Measurements from ENCODE around the gene TAC3.

DNA sequence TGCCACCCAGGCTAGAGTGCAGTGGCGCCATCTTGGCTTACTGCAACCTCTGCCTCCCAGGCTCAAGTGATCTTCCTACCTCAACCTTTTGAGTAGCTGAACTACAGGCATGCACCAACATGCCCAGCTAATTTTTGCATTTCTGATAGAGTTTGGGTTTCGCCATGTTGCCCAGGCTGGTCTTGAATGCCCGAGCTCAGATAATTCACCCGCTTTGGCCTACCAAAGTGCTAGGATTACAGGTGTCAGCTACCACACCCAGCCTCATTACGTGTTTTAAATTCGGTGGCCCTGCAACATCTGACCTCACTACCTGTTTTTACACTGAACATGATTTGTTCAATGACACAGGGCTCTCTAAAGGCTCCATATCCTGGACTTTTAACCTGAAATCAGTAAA is 36.1 kb downstream of the TAC3 start:
- no peak for TF ChIP-seq CTCF (IDR thresholded peaks at IDR 0.05; ENCODE audit: low read depth, low read length)
- no peak for TF ChIP-seq MAX (IDR thresholded peaks at IDR 0.05; ENCODE audit: low read depth, low read length)
- TF ChIP-seq POLR2A (IDR thresholded peaks at IDR 0.05; ENCODE audit: extremely low read depth, insufficient read length), result no peak
- TF ChIP-seq MYC (IDR thresholded peaks at IDR 0.05; ENCODE audit: low read depth, low read length), result no peak

Measured in NB4 (cell line).